ENCODE results near the gene PMM2.
"Not testable (repeated sequence)": the region's sequence is repeated elsewhere in the genome, so short reads cannot be mapped to it uniquely, and the experiment has no call there.

PMM2 gene

GRCh38 chr16:8826278-8826879 is 28.7 kb downstream of the PMM2 start:
- DNase-seq (ENCODE audit: low read depth): no peak
- no peaks in the 10 kb centered on the region for H3K4me1 ChIP-seq (ENCODE audit: control insufficient read depth, insufficient read depth, low read length)
- H3K9me3 ChIP-seq (ENCODE audit: control insufficient read depth, low read length): no peaks in the 10 kb centered on the region
- no peak overlapping the region for H3K4me3 ChIP-seq (ENCODE audit: low read length)
- no peak overlapping the region for H3K9ac ChIP-seq (ENCODE audit: low read length)
- H3K36me3 ChIP-seq (ENCODE audit: control insufficient read depth, insufficient read depth, low read length, severe bottlenecking): peaks cover 65% of the 10 kb centered on the region
- H3K27me3 ChIP-seq (replicated peaks; ENCODE audit: control insufficient read depth, insufficient read depth, low read length): no peaks in the 10 kb centered on the region

GRCh38 chr16:8828541-8829165 is 31.0 kb downstream of the PMM2 start:
- no peak for DNase-seq (ENCODE audit: low read depth)
- Histone ChIP-seq H3K27me3 (replicated peaks; ENCODE audit: control insufficient read depth, insufficient read depth, low read length) (no peaks in the 10 kb centered on the region), H3K4me1 (ENCODE audit: control insufficient read depth, insufficient read depth, low read length) (no peaks in the 10 kb centered on the region), H3K9me3 (ENCODE audit: control insufficient read depth, low read length) (no peaks in the 10 kb centered on the region), H3K4me3 (ENCODE audit: low read length) (no peak overlapping the region), H3K36me3 (ENCODE audit: control insufficient read depth, insufficient read depth, low read length, severe bottlenecking) (peaks cover 71% of the 10 kb centered on the region), H3K9ac (ENCODE audit: low read length) (no peak overlapping the region)

GRCh38 chr16:8831450-8831849 is 33.8 kb downstream of the PMM2 start:
- H3K27me3 ChIP-seq (replicated peaks; ENCODE audit: control insufficient read depth, insufficient read depth, low read length): no peaks in the 10 kb centered on the region
- H3K9me3 ChIP-seq (ENCODE audit: control insufficient read depth, low read length): no peaks in the 10 kb centered on the region
- H3K9ac ChIP-seq (ENCODE audit: low read length): no peak overlapping the region
- peaks cover 50% of the 10 kb centered on the region for H3K36me3 ChIP-seq (ENCODE audit: control insufficient read depth, insufficient read depth, low read length, severe bottlenecking)
- no peak for DNase-seq (ENCODE audit: low read depth)
- peaks cover 11% of the 10 kb centered on the region for H3K4me1 ChIP-seq (ENCODE audit: control insufficient read depth, insufficient read depth, low read length)
- H3K4me3 ChIP-seq (ENCODE audit: low read length): no peak overlapping the region

GRCh38 chr16:8831871-8832716 is 34.5 kb downstream of the PMM2 start:
- H3K4me1 ChIP-seq (ENCODE audit: control insufficient read depth, insufficient read depth, low read length): peaks cover 16% of the 10 kb centered on the region
- H3K27me3 ChIP-seq (replicated peaks; ENCODE audit: control insufficient read depth, insufficient read depth, low read length): no peaks in the 10 kb centered on the region
- H3K36me3 ChIP-seq (ENCODE audit: control insufficient read depth, insufficient read depth, low read length, severe bottlenecking): peaks cover 44% of the 10 kb centered on the region
- H3K9ac ChIP-seq (ENCODE audit: low read length): no peak overlapping the region
- no peaks in the 10 kb centered on the region for H3K9me3 ChIP-seq (ENCODE audit: control insufficient read depth, low read length)
- H3K4me3 ChIP-seq (ENCODE audit: low read length): no peak overlapping the region
- DNase-seq (ENCODE audit: low read depth): no peak

GRCh38 chr16:8832717-8833105 is 35.1 kb downstream of the PMM2 start:
- H3K4me1 ChIP-seq (ENCODE audit: control insufficient read depth, insufficient read depth, low read length): peaks cover 16% of the 10 kb centered on the region
- H3K4me3 ChIP-seq (ENCODE audit: low read length): no peak overlapping the region
- no peaks in the 10 kb centered on the region for H3K9me3 ChIP-seq (ENCODE audit: control insufficient read depth, low read length)
- H3K36me3 ChIP-seq (ENCODE audit: control insufficient read depth, insufficient read depth, low read length, severe bottlenecking): peaks cover 43% of the 10 kb centered on the region
- no peak overlapping the region for H3K9ac ChIP-seq (ENCODE audit: low read length)
- DNase-seq (ENCODE audit: low read depth): no peak
- H3K27me3 ChIP-seq (replicated peaks; ENCODE audit: control insufficient read depth, insufficient read depth, low read length): no peaks in the 10 kb centered on the region

- DNase-seq (ENCODE audit: low read depth); H3K4me3 ChIP-seq (ENCODE audit: low read length); H3K9ac ChIP-seq (ENCODE audit: low read length); H3K9me3 ChIP-seq (ENCODE audit: control insufficient read depth, low read length); H3K27me3 ChIP-seq (replicated peaks; ENCODE audit: control insufficient read depth, insufficient read depth, low read length): not testable (repeated sequence)
- Histone ChIP-seq H3K36me3 (ENCODE audit: control insufficient read depth, insufficient read depth, low read length, severe bottlenecking) (peaks cover 10% of the 10 kb centered on the region), H3K4me1 (ENCODE audit: control insufficient read depth, insufficient read depth, low read length) (peaks cover 16% of the 10 kb centered on the region)
Observed at GRCh38 chr16:8836797-8837196, 39.2 kb downstream of the PMM2 start.

GRCh38 chr16:8837594-8837993 is 40.0 kb downstream of the PMM2 start:
- not testable (repeated sequence) for DNase-seq (ENCODE audit: low read depth)

GRCh38 chr16:8842016-8842415 is 44.4 kb downstream of the PMM2 start:
- H3K27me3 ChIP-seq (replicated peaks; ENCODE audit: control insufficient read depth, insufficient read depth, low read length); H3K4me3 ChIP-seq (ENCODE audit: low read length); H3K9ac ChIP-seq (ENCODE audit: low read length); DNase-seq (ENCODE audit: low read depth); H3K36me3 ChIP-seq (ENCODE audit: control insufficient read depth, insufficient read depth, low read length, severe bottlenecking); H3K9me3 ChIP-seq (ENCODE audit: control insufficient read depth, low read length): not testable (repeated sequence)
- H3K4me1 ChIP-seq (ENCODE audit: control insufficient read depth, insufficient read depth, low read length): peaks cover 12% of the 10 kb centered on the region

More at GRCh38 chr16:8837594-8837993, 40.0 kb downstream of the PMM2 start:
- not testable (repeated sequence) for H3K36me3 ChIP-seq (ENCODE audit: control insufficient read depth, insufficient read depth, low read length, severe bottlenecking); H3K27me3 ChIP-seq (replicated peaks; ENCODE audit: control insufficient read depth, insufficient read depth, low read length); H3K9ac ChIP-seq (ENCODE audit: low read length); H3K4me3 ChIP-seq (ENCODE audit: low read length); H3K9me3 ChIP-seq (ENCODE audit: control insufficient read depth, low read length)
- peaks cover 22% of the 10 kb centered on the region for H3K4me1 ChIP-seq (ENCODE audit: control insufficient read depth, insufficient read depth, low read length)

- not testable (repeated sequence) for H3K9me3 ChIP-seq (ENCODE audit: control insufficient read depth, low read length); DNase-seq (ENCODE audit: low read depth); H3K27me3 ChIP-seq (replicated peaks; ENCODE audit: control insufficient read depth, insufficient read depth, low read length); H3K4me3 ChIP-seq (ENCODE audit: low read length); H3K9ac ChIP-seq (ENCODE audit: low read length)
- peaks cover 15% of the 10 kb centered on the region for H3K36me3 ChIP-seq (ENCODE audit: control insufficient read depth, insufficient read depth, low read length, severe bottlenecking)
- H3K4me1 ChIP-seq (ENCODE audit: control insufficient read depth, insufficient read depth, low read length): peaks cover 12% of the 10 kb centered on the region
Observed at GRCh38 chr16:8843296-8843695, 45.7 kb downstream of the PMM2 start.

GRCh38 chr16:8845699-8846298 is 48.2 kb downstream of the PMM2 start:
- H3K27me3 ChIP-seq (replicated peaks; ENCODE audit: control insufficient read depth, insufficient read depth, low read length): no peaks in the 10 kb centered on the region
- H3K9me3 ChIP-seq (ENCODE audit: control insufficient read depth, low read length): no peaks in the 10 kb centered on the region
- peaks cover 33% of the 10 kb centered on the region for H3K36me3 ChIP-seq (ENCODE audit: control insufficient read depth, insufficient read depth, low read length, severe bottlenecking)
- DNase-seq (ENCODE audit: low read depth): no peak
- no peak overlapping the region for H3K9ac ChIP-seq (ENCODE audit: low read length)
- H3K4me1 ChIP-seq (ENCODE audit: control insufficient read depth, insufficient read depth, low read length): peaks cover 35% of the 10 kb centered on the region
- H3K4me3 ChIP-seq (ENCODE audit: low read length): no peak overlapping the region

GRCh38 chr16:8846401-8846932 is 48.8 kb downstream of the PMM2 start:
- H3K36me3 ChIP-seq (ENCODE audit: control insufficient read depth, insufficient read depth, low read length, severe bottlenecking): peaks cover 37% of the 10 kb centered on the region
- H3K27me3 ChIP-seq (replicated peaks; ENCODE audit: control insufficient read depth, insufficient read depth, low read length): no peaks in the 10 kb centered on the region
- H3K4me1 ChIP-seq (ENCODE audit: control insufficient read depth, insufficient read depth, low read length): peaks cover 36% of the 10 kb centered on the region
- H3K9ac ChIP-seq (ENCODE audit: low read length): no peak overlapping the region
- no peak overlapping the region for H3K4me3 ChIP-seq (ENCODE audit: low read length)
- DNase-seq (ENCODE audit: low read depth): no peak
- no peaks in the 10 kb centered on the region for H3K9me3 ChIP-seq (ENCODE audit: control insufficient read depth, low read length)
